Liver (tissue), 3 donors: ENCODE data around the gene GRK1.

Experiments used
- CTCF ChIP-seq: fragments of 150-350 bp; IDR thresholded peaks from 2 replicates; pipeline ENCODE4 v1.5.1; 2017; ENCODE audit warnings: improper control_type of control experiment, low read depth, low read length; ENCODE audit not compliant: missing input control
- GABPA ChIP-seq, 2 donors: IDR thresholded peaks in 1 of 2; conservative IDR thresholded peaks in 1 of 2; 2 replicates each; pipeline ENCODE4 v1.6.1; 2016; ENCODE audit warnings: antibody characterized with exemption in 2 of 2, mild to moderate bottlenecking in 1 of 2, moderate library complexity in 1 of 2
- HNF4G ChIP-seq: IDR thresholded peaks from 2 replicates; pipeline ENCODE4 v1.6.1; 2016; ENCODE audit warnings: antibody characterized with exemption
- NR2F2 ChIP-seq: IDR thresholded peaks from 2 replicates; pipeline ENCODE4 v1.6.1; 2016; ENCODE audit warnings: antibody characterized with exemption
- RAD21 ChIP-seq, 2 donors: IDR thresholded peaks; 2 replicates each; pipeline ENCODE4 v1.6.1; 2016; ENCODE audit warnings: antibody characterized with exemption in 2 of 2, mild to moderate bottlenecking in 2 of 2
- SP1 ChIP-seq: IDR thresholded peaks from 2 replicates; pipeline ENCODE4 v1.6.1; 2018; ENCODE audit warnings: antibody characterized with exemption, mild to moderate bottlenecking
- TAF1 ChIP-seq: conservative IDR thresholded peaks from 2 replicates; pipeline ENCODE4 v1.6.1; 2016; ENCODE audit warnings: antibody characterized with exemption, mild to moderate bottlenecking
- YY1 ChIP-seq: IDR thresholded peaks from 2 replicates; pipeline ENCODE4 v1.6.1; 2016; ENCODE audit warnings: antibody characterized with exemption, mild to moderate bottlenecking
- TF ChIP-seq, protein P1 (sequence below): IDR thresholded peaks from 2 replicates; pipeline ENCODE4 v1.6.1; 2016; ENCODE audit warnings: antibody characterized with exemption
- TF ChIP-seq, protein P2 (sequence below): IDR thresholded peaks from 2 replicates; pipeline ENCODE4 v1.6.1; 2016; ENCODE audit warnings: antibody characterized with exemption
- TF ChIP-seq, protein P3 (sequence below): IDR thresholded peaks from 2 replicates; pipeline ENCODE4 v1.6.1; 2016; ENCODE audit warnings: antibody characterized with exemption, mild to moderate bottlenecking
- TF ChIP-seq, protein P4 (sequence below): IDR thresholded peaks from 2 replicates; pipeline ENCODE4 v1.6.1; 2016; ENCODE audit warnings: antibody characterized with exemption
- donor health status: healthy.
- donor health status: healthy.

- TF ChIP-seq CTCF (no peak), RAD21 (IDR thresholded peaks at IDR 0.05) (no peak), HNF4G (no peak), TAF1 (no peak), GABPA (IDR thresholded peaks at IDR 0.05 in 1 of 2, conservative IDR thresholded peaks at IDR 0.05 in 1 of 2) (no peak), SP1 (no peak), NR2F2 (no peak), YY1 (no peak)
- TF ChIP-seq, protein P1, sequence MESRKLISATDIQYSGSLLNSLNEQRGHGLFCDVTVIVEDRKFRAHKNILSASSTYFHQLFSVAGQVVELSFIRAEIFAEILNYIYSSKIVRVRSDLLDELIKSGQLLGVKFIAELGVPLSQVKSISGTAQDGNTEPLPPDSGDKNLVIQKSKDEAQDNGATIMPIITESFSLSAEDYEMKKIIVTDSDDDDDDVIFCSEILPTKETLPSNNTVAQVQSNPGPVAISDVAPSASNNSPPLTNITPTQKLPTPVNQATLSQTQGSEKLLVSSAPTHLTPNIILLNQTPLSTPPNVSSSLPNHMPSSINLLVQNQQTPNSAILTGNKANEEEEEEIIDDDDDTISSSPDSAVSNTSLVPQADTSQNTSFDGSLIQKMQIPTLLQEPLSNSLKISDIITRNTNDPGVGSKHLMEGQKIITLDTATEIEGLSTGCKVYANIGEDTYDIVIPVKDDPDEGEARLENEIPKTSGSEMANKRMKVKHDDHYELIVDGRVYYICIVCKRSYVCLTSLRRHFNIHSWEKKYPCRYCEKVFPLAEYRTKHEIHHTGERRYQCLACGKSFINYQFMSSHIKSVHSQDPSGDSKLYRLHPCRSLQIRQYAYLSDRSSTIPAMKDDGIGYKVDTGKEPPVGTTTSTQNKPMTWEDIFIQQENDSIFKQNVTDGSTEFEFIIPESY, result no peak
- TF ChIP-seq, protein P2, sequence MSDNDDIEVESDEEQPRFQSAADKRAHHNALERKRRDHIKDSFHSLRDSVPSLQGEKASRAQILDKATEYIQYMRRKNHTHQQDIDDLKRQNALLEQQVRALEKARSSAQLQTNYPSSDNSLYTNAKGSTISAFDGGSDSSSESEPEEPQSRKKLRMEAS, result no peak
- TF ChIP-seq, protein P3, sequence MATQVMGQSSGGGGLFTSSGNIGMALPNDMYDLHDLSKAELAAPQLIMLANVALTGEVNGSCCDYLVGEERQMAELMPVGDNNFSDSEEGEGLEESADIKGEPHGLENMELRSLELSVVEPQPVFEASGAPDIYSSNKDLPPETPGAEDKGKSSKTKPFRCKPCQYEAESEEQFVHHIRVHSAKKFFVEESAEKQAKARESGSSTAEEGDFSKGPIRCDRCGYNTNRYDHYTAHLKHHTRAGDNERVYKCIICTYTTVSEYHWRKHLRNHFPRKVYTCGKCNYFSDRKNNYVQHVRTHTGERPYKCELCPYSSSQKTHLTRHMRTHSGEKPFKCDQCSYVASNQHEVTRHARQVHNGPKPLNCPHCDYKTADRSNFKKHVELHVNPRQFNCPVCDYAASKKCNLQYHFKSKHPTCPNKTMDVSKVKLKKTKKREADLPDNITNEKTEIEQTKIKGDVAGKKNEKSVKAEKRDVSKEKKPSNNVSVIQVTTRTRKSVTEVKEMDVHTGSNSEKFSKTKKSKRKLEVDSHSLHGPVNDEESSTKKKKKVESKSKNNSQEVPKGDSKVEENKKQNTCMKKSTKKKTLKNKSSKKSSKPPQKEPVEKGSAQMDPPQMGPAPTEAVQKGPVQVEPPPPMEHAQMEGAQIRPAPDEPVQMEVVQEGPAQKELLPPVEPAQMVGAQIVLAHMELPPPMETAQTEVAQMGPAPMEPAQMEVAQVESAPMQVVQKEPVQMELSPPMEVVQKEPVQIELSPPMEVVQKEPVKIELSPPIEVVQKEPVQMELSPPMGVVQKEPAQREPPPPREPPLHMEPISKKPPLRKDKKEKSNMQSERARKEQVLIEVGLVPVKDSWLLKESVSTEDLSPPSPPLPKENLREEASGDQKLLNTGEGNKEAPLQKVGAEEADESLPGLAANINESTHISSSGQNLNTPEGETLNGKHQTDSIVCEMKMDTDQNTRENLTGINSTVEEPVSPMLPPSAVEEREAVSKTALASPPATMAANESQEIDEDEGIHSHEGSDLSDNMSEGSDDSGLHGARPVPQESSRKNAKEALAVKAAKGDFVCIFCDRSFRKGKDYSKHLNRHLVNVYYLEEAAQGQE, result no peak
- TF ChIP-seq, protein P4, sequence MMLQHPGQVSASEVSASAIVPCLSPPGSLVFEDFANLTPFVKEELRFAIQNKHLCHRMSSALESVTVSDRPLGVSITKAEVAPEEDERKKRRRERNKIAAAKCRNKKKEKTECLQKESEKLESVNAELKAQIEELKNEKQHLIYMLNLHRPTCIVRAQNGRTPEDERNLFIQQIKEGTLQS, result no peak
Observed at GRCh38 chr13:113740661-113741060, 73.6 kb downstream of the GRK1 start.
